Ascending aorta (tissue), 2 donors: ENCODE results near the gene SCML1. TPM values are rescaled to one million over a fixed set of nuclear protein-coding genes. Genes with fewer than 3 reads are reported as not detected.

ENCODE experiments used
- DNase-seq, 2 donors: peaks; one replicate each; pipeline ENCODE4 v3.0.0-alpha.2; 2019; ENCODE audit warnings: low spot score in 2 of 2
- H3K27ac ChIP-seq, 2 donors: fragments of 200-600 bp; sonication (generic); one replicate each; pipeline ENCODE4 v1.5.1; 2016 to 2017; ENCODE audit warnings: mild to moderate bottlenecking in 1 of 2
- H3K27me3 ChIP-seq: fragments of 200-600 bp; sonication (generic); one replicate; pipeline ENCODE4 v1.5.1; 2017
- H3K36me3 ChIP-seq, 2 donors: fragments of 200-600 bp; sonication (generic); one replicate each; pipeline ENCODE4 v1.5.1; 2016
- H3K4me1 ChIP-seq, 2 donors: fragments of 200-600 bp; sonication (generic); one replicate each; pipeline ENCODE4 v1.5.1; 2016 to 2017; ENCODE audit warnings: mild to moderate bottlenecking in 1 of 2
- H3K4me3 ChIP-seq, 2 donors: fragments of 200-600 bp; sonication (generic); one replicate each; pipeline ENCODE4 v1.5.1; 2016 to 2017; ENCODE audit warnings: mild to moderate bottlenecking in 1 of 2
- H3K9me3 ChIP-seq, 2 donors: fragments of 200-600 bp; sonication (generic); one replicate each; pipeline ENCODE4 v1.5.1; 2016
- CTCF ChIP-seq, 3 experiments: fragments of 200-600 bp in 2 of 3; fragments of 450-650 bp in 1 of 3; sonication (generic) in 2 of 3; IDR thresholded peaks; one replicate each; pipeline ENCODE4 v1.5.1; 2016 to 2019; ENCODE audit warnings: antibody characterized with exemption in 3 of 3, mild to moderate bottlenecking in 1 of 3, moderate library complexity in 1 of 3
- intact Hi-C: fragments of 100-400 bp; cut with DNase I; formaldehyde crosslinking; loops from one replicate; pipeline ENCODE4 v1.15.1; 2023
- total RNA-seq: library from RNA; depleted of rRNA; stranded (reverse); fragments of >200 nt; gene quantifications from one replicate; pipeline ENCODE4 v1.1.0, GENCODE V29; 2016

The SCML1 gene
- total RNA-seq, 1 donor from 2014 or later = 5.7 TPM

- Histone ChIP-seq H3K27me3 (no peaks in the 10 kb centered on the region), H3K4me1 (no peaks in the 10 kb centered on the region), H3K4me3 (no peak overlapping the region), H3K9me3 (no peaks in the 10 kb centered on the region), H3K36me3 (peaks cover 0 to 5% of the 10 kb centered on the region in 2 donors), H3K27ac (no peak overlapping the region)
- no peak for DNase-seq
- intact Hi-C loops = loop anchor here (10.0 kb wide), 2 partner anchors 147 to 357 kb away; partner anchors contain the start of gene NHS
- TF ChIP-seq CTCF (IDR thresholded peaks at IDR 0.05) = no peak
Observed at GRCh38 chrX:17732138-17732783, 5.0 kb upstream of the SCML1 start.

- no peaks in the 10 kb centered on the region for H3K9me3 ChIP-seq
- intact Hi-C loops = loop anchor here (5.0 to 10.0 kb wide), 3 partner anchors 151 to 948 kb away; partner anchors contain the start of genes NHS and TXLNG
- no peak for DNase-seq
- no peak overlapping the region for H3K4me3 ChIP-seq
- no peak for TF ChIP-seq CTCF (IDR thresholded peaks at IDR 0.05)
- H3K27me3 ChIP-seq = no peaks in the 10 kb centered on the region
- peak overlapping the region in 1 of 2 donors; percentile 83 for H3K27ac ChIP-seq
- no peaks in the 10 kb centered on the region for H3K36me3 ChIP-seq
- peaks cover 0 to 3% of the 10 kb centered on the region in 2 donors for H3K4me1 ChIP-seq
Observed at GRCh38 chrX:17735406-17735805, 1.9 kb upstream of the SCML1 start.

GRCh38 chrX:17736478-17736855 lies 826 bp upstream of the SCML1 start:
- H3K27ac ChIP-seq = peak overlapping the region; percentile 75 to 83
- H3K4me3 ChIP-seq = peak overlapping the region; percentile 30 to 58
- H3K9me3 ChIP-seq = no peaks in the 10 kb centered on the region
- no peaks in the 10 kb centered on the region for H3K27me3 ChIP-seq
- intact Hi-C loops = loop anchor here (5.0 to 10.0 kb wide), 3 partner anchors 152 to 949 kb away; partner anchors contain the start of genes NHS and TXLNG
- TF ChIP-seq CTCF (IDR thresholded peaks at IDR 0.05) = no peak
- H3K36me3 ChIP-seq = no peaks in the 10 kb centered on the region
- no peak for DNase-seq
- H3K4me1 ChIP-seq = peaks cover 0 to 3% of the 10 kb centered on the region in 2 donors

GRCh38 chrX:17737710-17737985 lies 355 bp downstream of the SCML1 start:
- TF ChIP-seq CTCF (IDR thresholded peaks at IDR 0.05) = no peak
- no peaks in the 10 kb centered on the region for H3K9me3 ChIP-seq
- H3K36me3 ChIP-seq = no peaks in the 10 kb centered on the region
- H3K4me3 ChIP-seq = peak overlapping the region; percentile 55 to 69
- peak overlapping the region; percentile 92 to 95 for H3K27ac ChIP-seq
- no peaks in the 10 kb centered on the region for H3K27me3 ChIP-seq
- H3K4me1 ChIP-seq = peaks cover 0 to 3% of the 10 kb centered on the region in 2 donors
- DNase-seq = no peak
- intact Hi-C loops = loop anchor here (5.0 to 10.0 kb wide), 3 partner anchors 153 to 950 kb away; partner anchors contain the start of genes NHS and TXLNG

- H3K36me3 ChIP-seq = no peaks in the 10 kb centered on the region
- peak overlapping the region; percentile 92 to 95 for H3K27ac ChIP-seq
- intact Hi-C loops = loop anchor here (2.0 to 10.0 kb wide), 4 partner anchors 123 to 951 kb away; partner anchors contain the start of genes NHS, RAI2 and TXLNG
- peaks cover 0 to 3% of the 10 kb centered on the region in 2 donors for H3K4me1 ChIP-seq
- DNase-seq = peak in 1 of 2 donors; percentile 75
- peak overlapping the region; percentile 55 to 69 for H3K4me3 ChIP-seq
- no peak for TF ChIP-seq CTCF (IDR thresholded peaks at IDR 0.05)
- H3K27me3 ChIP-seq = no peaks in the 10 kb centered on the region
- H3K9me3 ChIP-seq = no peaks in the 10 kb centered on the region
Observed at GRCh38 chrX:17737986-17738713, 857 bp downstream of the SCML1 start.
